Measurements from ENCODE around the gene CALN1. TPM values are rescaled to one million over a fixed set of nuclear protein-coding genes. Genes with fewer than 3 reads are reported as not detected.

The CALN1 gene
- total and polyA plus RNA-seq, 2 of the 8 experiments (the other 6 are each of a cell fraction or from before 2014, with no cell fraction given), result 6.4 to 15.2 TPM

DNA sequence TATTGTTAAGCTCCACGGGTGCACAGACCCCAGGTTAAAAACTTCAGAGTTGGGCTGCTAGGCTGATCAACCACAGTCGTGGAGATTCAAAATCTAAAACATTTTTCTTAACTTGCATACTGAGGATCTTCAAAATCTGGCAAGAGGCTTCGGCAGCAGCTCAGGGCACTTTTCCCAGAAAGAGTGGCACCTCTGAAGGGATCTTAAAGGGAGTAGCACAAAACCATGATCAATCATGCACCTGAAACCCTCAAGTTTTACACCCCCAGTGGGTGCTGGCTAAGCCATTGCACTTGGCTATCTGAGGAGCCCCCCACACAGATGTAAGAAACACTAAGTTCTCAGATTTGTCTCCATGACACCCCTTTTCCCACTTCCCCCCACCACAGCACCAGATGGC is 151.7 kb downstream of the CALN1 start:
- H3K14ac ChIP-seq (ENCODE audit: insufficient read length), result no peak overlapping the region
- H2BK12ac ChIP-seq (ENCODE audit: low read depth, low read length), result no peak overlapping the region
- H3K27me3 ChIP-seq (replicated peaks in 1 of 4; ENCODE audit: control insufficient read depth in 3 of 4, extremely low read depth in 1 of 4, insufficient read depth in 3 of 4, low read length in 3 of 4), result no peaks in the 10 kb centered on the region
- H2BK15ac ChIP-seq (ENCODE audit: low read length), result no peak overlapping the region
- H2BK120ac ChIP-seq (replicated peaks; ENCODE audit: low read depth, low read length), result no peak overlapping the region
- H4K5ac ChIP-seq (ENCODE audit: insufficient read length, low read depth, low read length), result no peak overlapping the region
- no peak overlapping the region for H3K18ac ChIP-seq (ENCODE audit: extremely low read depth, low read length)
- H3K4ac ChIP-seq (replicated peaks; ENCODE audit: insufficient read length, low read depth, low read length), result no peak overlapping the region
- no peak overlapping the region for H2AK5ac ChIP-seq (ENCODE audit: low read depth, low read length)
- H4K20me1 ChIP-seq (replicated peaks in 1 of 2; ENCODE audit: control insufficient read depth in 1 of 2, insufficient read depth in 2 of 2, low read length in 2 of 2), result no peaks in the 10 kb centered on the region
- H3K27ac ChIP-seq (ENCODE audit: low read depth, low read length), result no peak overlapping the region
- WGBS, 2 experiments (ENCODE audit: extremely low coverage in 1 of 2, insufficient coverage in 1 of 2, insufficient read length in 1 of 2, insufficient replicate concordance in 2 of 2, low coverage in 1 of 2, low lambda C conversion rate in 2 of 2, missing lambda C conversion rate in 1 of 2), result 85% methylated on average over 3 of the region's 3 CpGs; no CpG with 5 or more reads in 1 of the 2 experiments
- FAIRE-seq, result no peak
- peaks cover 0 to 11% (median 6%) of the 10 kb centered on the region in 4 experiments; a peak in 4 of 7 replicates for H3K4me1 ChIP-seq (replicated peaks in 1 of 4; ENCODE audit: control insufficient read depth in 3 of 4, insufficient read depth in 4 of 4, low read length in 3 of 4)
- H2AFZ ChIP-seq (ENCODE audit: low read length), result no peak overlapping the region
- H3K79me1 ChIP-seq (ENCODE audit: low read depth, low read length), result no peaks in the 10 kb centered on the region
- H4K8ac ChIP-seq (ENCODE audit: extremely low read depth, insufficient read depth, low read length), result peak overlapping the region; percentile 31; the same call in 1 of the 2 replicates
- no peak overlapping the region for H3K4me2 ChIP-seq (ENCODE audit: insufficient read depth in 1 of 2, low read depth in 2 of 2, low read length in 2 of 2)
- H3K56ac ChIP-seq (replicated peaks; ENCODE audit: insufficient read length, low read depth, low read length), result no peak overlapping the region
- no peaks in the 10 kb centered on the region for H3K36me3 ChIP-seq (ENCODE audit: control insufficient read depth in 2 of 4, insufficient read depth in 4 of 4, low read length in 3 of 4)
- no peak for DNase-seq (ENCODE audit: low read depth in 1 of 2, low spot score in 2 of 2)
- no peak overlapping the region for H3K4me3 ChIP-seq (ENCODE audit: extremely low read depth in 1 of 4, insufficient read depth in 2 of 4, low read depth in 3 of 4, low read length in 4 of 4)
- 0 out of 4 replicates have a peak, but pooled peaks cover 0 to 3% of the 10 kb centered on the region in 2 experiments for H3K9me3 ChIP-seq (ENCODE audit: insufficient read depth in 2 of 2, low read depth in 1 of 2, low read length in 1 of 2)
- H2BK5ac ChIP-seq (ENCODE audit: low read depth, low read length), result no peak overlapping the region
- POLR2A ChIA-PET (ENCODE audit: partially characterized antibody), result no interaction called here
- no peak for TF ChIP-seq PHF8 (conservative IDR thresholded peaks at IDR 0.05; ENCODE audit: low read depth, low read length)
- TF ChIP-seq, protein P1, sequence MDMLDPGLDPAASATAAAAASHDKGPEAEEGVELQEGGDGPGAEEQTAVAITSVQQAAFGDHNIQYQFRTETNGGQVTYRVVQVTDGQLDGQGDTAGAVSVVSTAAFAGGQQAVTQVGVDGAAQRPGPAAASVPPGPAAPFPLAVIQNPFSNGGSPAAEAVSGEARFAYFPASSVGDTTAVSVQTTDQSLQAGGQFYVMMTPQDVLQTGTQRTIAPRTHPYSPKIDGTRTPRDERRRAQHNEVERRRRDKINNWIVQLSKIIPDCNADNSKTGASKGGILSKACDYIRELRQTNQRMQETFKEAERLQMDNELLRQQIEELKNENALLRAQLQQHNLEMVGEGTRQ (IDR thresholded peaks at IDR 0.05; ENCODE audit: low read length), result no peak
- TF ChIP-seq BACH1 (IDR thresholded peaks at IDR 0.05; ENCODE audit: low read length), result no peak
- no peak overlapping the region for H2BK20ac ChIP-seq (ENCODE audit: low read length)
- H3K23ac ChIP-seq (ENCODE audit: insufficient read length), result no peak overlapping the region
- CTCF ChIA-PET (ENCODE audit: partially characterized antibody), result interaction anchor here (0.6 kb wide), 1 partner anchor 867 kb away, joined by 3 read pairs; no protein-coding TSS in a partner anchor
- H3K9ac ChIP-seq (replicated peaks in 1 of 4; ENCODE audit: extremely low read depth in 1 of 4, low read depth in 3 of 4, low read length in 3 of 4), result no peak overlapping the region
- H3K23me2 ChIP-seq (ENCODE audit: low read depth, low read length), result no peaks in the 10 kb centered on the region
- H4K91ac ChIP-seq (replicated peaks; ENCODE audit: insufficient read length, low read length), result no peak overlapping the region
- H3K79me2 ChIP-seq (ENCODE audit: control insufficient read depth in 1 of 2, insufficient read depth in 2 of 2, low read length in 2 of 2), result 0 out of 4 replicates have a peak, but pooled peaks cover 0 to 3% of the 10 kb centered on the region in 2 experiments

All from H1 (cell line).